IMR-90 (cell line): Measurements from ENCODE around the gene SMIM31.

Experiments used
- BHLHE40 ChIP-seq: fragments of 150-350 bp; IDR thresholded peaks from 2 replicates; pipeline ENCODE4 v1.6.1; 2016; ENCODE audit warnings: mild to moderate bottlenecking, low read depth, low read length
- CEBPB ChIP-seq: IDR thresholded peaks from 2 replicates; pipeline ENCODE4 v1.6.1; 2012; ENCODE audit warnings: low read depth, low read length, improper control_type of control experiment
- CTCF ChIP-seq: conservative IDR thresholded peaks from 2 replicates; pipeline ENCODE4 v1.5.1; 2012; ENCODE audit warnings: mild to moderate bottlenecking, low read depth, low read length, improper control_type of control experiment
- MAFK ChIP-seq: IDR thresholded peaks from 2 replicates; pipeline ENCODE4 v1.6.1; 2012; ENCODE audit warnings: low read depth, low read length, improper control_type of control experiment
- MAZ ChIP-seq: IDR thresholded peaks from 2 replicates; pipeline ENCODE4 v1.6.1; 2012; ENCODE audit warnings: low read depth, mild to moderate bottlenecking, low read length, improper control_type of control experiment, moderate library complexity, borderline replicate concordance
- POLR2A ChIP-seq: IDR thresholded peaks from 2 replicates; pipeline ENCODE4 v1.6.1; 2012; ENCODE audit warnings: mild to moderate bottlenecking, low read depth, low read length
- RAD21 ChIP-seq: IDR thresholded peaks from 2 replicates; pipeline ENCODE4 v1.6.1; 2012; ENCODE audit warnings: low read length, improper control_type of control experiment
- RCOR1 ChIP-seq: IDR thresholded peaks from 2 replicates; pipeline ENCODE4 v1.6.1; 2012; ENCODE audit warnings: mild to moderate bottlenecking, low read length, improper control_type of control experiment; ENCODE audit not compliant: insufficient replicate concordance
- RFX5 ChIP-seq: IDR thresholded peaks from 2 replicates; pipeline ENCODE4 v1.8.0; 2012; ENCODE audit warnings: low read depth, mild to moderate bottlenecking, low read length, moderate library complexity
- SMC3 ChIP-seq: fragments of 150-350 bp; IDR thresholded peaks from 2 replicates; pipeline ENCODE4 v1.6.1; 2016; ENCODE audit warnings: low read depth, mild to moderate bottlenecking, antibody characterized with exemption, low read length, moderate library complexity
- USF2 ChIP-seq: fragments of 150-350 bp; IDR thresholded peaks from 2 replicates; pipeline ENCODE4 v1.6.1; 2017; ENCODE audit warnings: mild to moderate bottlenecking, antibody characterized with exemption, low read length, low read depth

GRCh38 chr4:164731827-164732474, 22.0 kb upstream of the SMIM31 start:
- peak; percentile 73 for TF ChIP-seq CTCF
- no peak for TF ChIP-seq CEBPB
- TF ChIP-seq POLR2A: no peak
- TF ChIP-seq RAD21: peak; percentile 72
- no peak for TF ChIP-seq RCOR1
- no peak for TF ChIP-seq USF2
- TF ChIP-seq MAFK: no peak
- no peak for TF ChIP-seq BHLHE40
- TF ChIP-seq SMC3: peak; percentile 61
- TF ChIP-seq MAZ: no peak
- no peak for TF ChIP-seq RFX5
